Measurements from ENCODE around the gene CFAP206.
A peak's percentile ranks its signal among the peaks of the same experiment; 100 is the strongest.
"Not testable (repeated sequence)": the region's sequence is repeated elsewhere in the genome, so short reads cannot be mapped to it uniquely, and the experiment has no call there.

The CFAP206 gene

GRCh38 chr6:87421576-87421975 is 13.8 kb downstream of the CFAP206 start:
- DNase-seq, result no peak

- DNase-seq, result no peak
Observed at GRCh38 chr6:87426789-87427188, 19.0 kb downstream of the CFAP206 start.

GRCh38 chr6:87430499-87430898 is 22.7 kb downstream of the CFAP206 start:
- DNase-seq, result no peak

- no peak for DNase-seq
Observed at GRCh38 chr6:87431263-87431662, 23.5 kb downstream of the CFAP206 start.

- peak; percentile 29 for DNase-seq
Observed at GRCh38 chr6:87436435-87436834, 28.7 kb downstream of the CFAP206 start.

- DNase-seq, result no peak
Observed at GRCh38 chr6:87441711-87442110, 33.9 kb downstream of the CFAP206 start.

GRCh38 chr6:87444362-87444761 is 36.6 kb downstream of the CFAP206 start:
- no peak for DNase-seq

GRCh38 chr6:87465051-87465450 is 57.3 kb downstream of the CFAP206 start:
- DNase-seq, result no peak

- peak; percentile 91 for DNase-seq
Observed at GRCh38 chr6:87472525-87473418, 65.0 kb downstream of the CFAP206 start, which contains the start of gene SLC35A1. Gene SLC35A1, plus strand, starts transcription at chr6:87472974. Its CDS starts 30 bp downstream, at chr6:87473004.

GRCh38 chr6:87473419-87473903 is 65.7 kb downstream of the CFAP206 start:
- no peak for DNase-seq

GRCh38 chr6:87481931-87482330 is 74.2 kb downstream of the CFAP206 start:
- DNase-seq, result no peak

- DNase-seq, result no peak
Observed at GRCh38 chr6:87482366-87482765, 74.6 kb downstream of the CFAP206 start.

GRCh38 chr6:87483929-87484328 is 76.2 kb downstream of the CFAP206 start:
- DNase-seq, result no peak

- no peak for DNase-seq
Observed at GRCh38 chr6:87484491-87484890, 76.7 kb downstream of the CFAP206 start.

- DNase-seq, result no peak
Observed at GRCh38 chr6:87487555-87487954, 79.8 kb downstream of the CFAP206 start.

- not testable (repeated sequence) for DNase-seq
Observed at GRCh38 chr6:87489326-87489725, 81.6 kb downstream of the CFAP206 start.

GRCh38 chr6:87494761-87495422 is 87.1 kb downstream of the CFAP206 start:
- DNase-seq, result no peak

- DNase-seq, result no peak
Observed at GRCh38 chr6:87498048-87498447, 90.3 kb downstream of the CFAP206 start.

GRCh38 chr6:87501809-87502572 is 94.2 kb downstream of the CFAP206 start:
- no peak for DNase-seq

GRCh38 chr6:87504441-87504840 is 96.7 kb downstream of the CFAP206 start:
- DNase-seq, result no peak
